K562 (cell line): Measurements from ENCODE around the gene WDR55. TPM values are rescaled to one million over a fixed set of nuclear protein-coding genes. Genes with fewer than 3 reads are reported as not detected.

Experiments
- ERF ChIP-seq: fragments of 450-650 bp; formaldehyde crosslinking; IDR thresholded peaks from 2 replicates; pipeline ENCODE4 v1.4.0; 2020; ENCODE audit warnings: mild to moderate bottlenecking, mixed read lengths
- PCBP2 ChIP-seq: fragments of 200-400 bp; formaldehyde crosslinking; IDR thresholded peaks from 2 replicates; pipeline ENCODE4 v1.6.1; 2018; ENCODE audit warnings: low read length, low read depth, mild to moderate bottlenecking, moderate library complexity; ENCODE audit not compliant: poor library complexity, severe bottlenecking
- SLC30A9 ChIP-seq: fragments of 250-450 bp; sonication (Bioruptor Pico); IDR thresholded peaks from 2 replicates; pipeline ENCODE4 v1.8.0; 2022; ENCODE audit warnings: mild to moderate bottlenecking, moderate library complexity
- polyA plus RNA-seq, 8 experiments: library from polyadenylated mRNA; depleted of rRNA in 4 of 8; stranded (reverse) in 5 of 8; unstranded in 3 of 8; fragments of >200 nt; fragmentation: Nextera tagmentation in 2 of 8; fragmentation: Illumina TruSeq in 1 of 8; extraction: Ambion mirVana in 2 of 8; extraction: Trizol in 1 of 8; gene quantifications; 2 replicates each; pipeline versions ENCODE4 v1.2.1 to v1.2.3, GENCODE V29; 2011 to 2014; ENCODE audit warnings: inconsistent platforms in 1 of 8, missing spikeins in 1 of 8
- total RNA-seq, 7 experiments: library from RNA; depleted of rRNA in 6 of 7; stranded (reverse); fragments of >200 nt in 6 of 7; fragmentation: Illumina TruSeq in 2 of 7; extraction: Trizol in 2 of 7; gene quantifications; 2 replicates each; pipeline versions ENCODE4 v1.2.1 to v1.2.3, GENCODE V29; 2011 to 2021; ENCODE audit warnings: low replicate concordance in 1 of 7
- TF ChIP-seq, protein P1 (sequence below): fragments of 450-650 bp; IDR thresholded peaks from 2 replicates; pipeline ENCODE4 v1.6.1; 2016; ENCODE audit warnings: low read depth
- TF ChIP-seq, protein P2 (sequence below): IDR thresholded peaks from 3 replicates; pipeline ENCODE4 v1.6.1; 2011; ENCODE audit warnings: borderline replicate concordance, mild to moderate bottlenecking, moderate library complexity; ENCODE audit not compliant: insufficient read length; ENCODE audit errors: extremely low read depth
- TF ChIP-seq, protein P3 (sequence below): fragments of 450-650 bp; IDR thresholded peaks from 2 replicates; pipeline ENCODE4 v1.6.1; 2016; ENCODE audit warnings: borderline replicate concordance
- TF ChIP-seq, protein P4 (sequence below), 2 experiments: fragments of 450-650 bp; IDR thresholded peaks; 2 replicates each; pipeline ENCODE4 v1.6.1; 2018; ENCODE audit warnings: mild to moderate bottlenecking in 2 of 2, low read depth in 1 of 2; ENCODE audit not compliant: partially characterized antibody in 2 of 2

WDR55 gene
- total and polyA plus RNA-seq, 9 of the 15 experiments (the other 6 are each of a cell fraction or from before 2014, with no cell fraction given) = 5.2 to 45.0 (median 29.3) TPM

DNA sequence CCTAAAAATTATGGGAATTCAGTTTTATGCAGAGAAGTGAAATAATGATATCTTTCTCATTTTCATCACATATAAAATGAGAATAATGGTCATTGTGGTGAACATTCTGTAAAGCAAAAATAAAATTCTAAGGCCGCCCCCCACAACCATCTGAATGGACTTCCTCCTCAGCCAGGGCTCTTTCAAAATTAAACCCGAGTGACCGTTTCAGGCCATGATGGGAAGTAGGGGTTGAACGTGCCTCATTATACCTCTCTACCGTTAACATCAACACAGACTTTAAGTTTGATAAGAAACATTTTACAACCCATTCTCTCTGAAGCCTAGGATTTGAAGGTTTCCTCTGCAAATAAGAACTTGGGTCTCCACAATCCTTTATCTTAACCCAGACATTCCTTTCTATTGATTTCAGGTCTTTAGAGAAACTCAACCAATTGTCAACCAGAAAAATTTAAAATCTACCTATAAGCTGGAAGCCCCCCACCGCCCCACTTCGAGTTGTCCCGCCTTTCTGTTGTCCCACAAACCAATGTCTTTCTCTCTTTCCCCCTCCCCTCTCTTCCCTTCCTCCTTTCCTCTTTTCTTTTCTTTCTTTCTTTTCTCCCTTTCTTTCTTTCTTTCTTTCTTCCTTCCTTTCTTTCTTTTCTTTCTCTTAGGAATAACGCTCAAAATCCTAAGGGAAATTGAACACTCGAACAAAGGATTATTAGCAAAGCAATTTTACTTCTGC is 27.2 kb upstream of the WDR55 start (continued):
- TF ChIP-seq PCBP2 (no peak), SLC30A9 (CRISPR knock-in tag) (no peak), ERF (CRISPR knock-in tag) (no peak)
- TF ChIP-seq, protein P1, sequence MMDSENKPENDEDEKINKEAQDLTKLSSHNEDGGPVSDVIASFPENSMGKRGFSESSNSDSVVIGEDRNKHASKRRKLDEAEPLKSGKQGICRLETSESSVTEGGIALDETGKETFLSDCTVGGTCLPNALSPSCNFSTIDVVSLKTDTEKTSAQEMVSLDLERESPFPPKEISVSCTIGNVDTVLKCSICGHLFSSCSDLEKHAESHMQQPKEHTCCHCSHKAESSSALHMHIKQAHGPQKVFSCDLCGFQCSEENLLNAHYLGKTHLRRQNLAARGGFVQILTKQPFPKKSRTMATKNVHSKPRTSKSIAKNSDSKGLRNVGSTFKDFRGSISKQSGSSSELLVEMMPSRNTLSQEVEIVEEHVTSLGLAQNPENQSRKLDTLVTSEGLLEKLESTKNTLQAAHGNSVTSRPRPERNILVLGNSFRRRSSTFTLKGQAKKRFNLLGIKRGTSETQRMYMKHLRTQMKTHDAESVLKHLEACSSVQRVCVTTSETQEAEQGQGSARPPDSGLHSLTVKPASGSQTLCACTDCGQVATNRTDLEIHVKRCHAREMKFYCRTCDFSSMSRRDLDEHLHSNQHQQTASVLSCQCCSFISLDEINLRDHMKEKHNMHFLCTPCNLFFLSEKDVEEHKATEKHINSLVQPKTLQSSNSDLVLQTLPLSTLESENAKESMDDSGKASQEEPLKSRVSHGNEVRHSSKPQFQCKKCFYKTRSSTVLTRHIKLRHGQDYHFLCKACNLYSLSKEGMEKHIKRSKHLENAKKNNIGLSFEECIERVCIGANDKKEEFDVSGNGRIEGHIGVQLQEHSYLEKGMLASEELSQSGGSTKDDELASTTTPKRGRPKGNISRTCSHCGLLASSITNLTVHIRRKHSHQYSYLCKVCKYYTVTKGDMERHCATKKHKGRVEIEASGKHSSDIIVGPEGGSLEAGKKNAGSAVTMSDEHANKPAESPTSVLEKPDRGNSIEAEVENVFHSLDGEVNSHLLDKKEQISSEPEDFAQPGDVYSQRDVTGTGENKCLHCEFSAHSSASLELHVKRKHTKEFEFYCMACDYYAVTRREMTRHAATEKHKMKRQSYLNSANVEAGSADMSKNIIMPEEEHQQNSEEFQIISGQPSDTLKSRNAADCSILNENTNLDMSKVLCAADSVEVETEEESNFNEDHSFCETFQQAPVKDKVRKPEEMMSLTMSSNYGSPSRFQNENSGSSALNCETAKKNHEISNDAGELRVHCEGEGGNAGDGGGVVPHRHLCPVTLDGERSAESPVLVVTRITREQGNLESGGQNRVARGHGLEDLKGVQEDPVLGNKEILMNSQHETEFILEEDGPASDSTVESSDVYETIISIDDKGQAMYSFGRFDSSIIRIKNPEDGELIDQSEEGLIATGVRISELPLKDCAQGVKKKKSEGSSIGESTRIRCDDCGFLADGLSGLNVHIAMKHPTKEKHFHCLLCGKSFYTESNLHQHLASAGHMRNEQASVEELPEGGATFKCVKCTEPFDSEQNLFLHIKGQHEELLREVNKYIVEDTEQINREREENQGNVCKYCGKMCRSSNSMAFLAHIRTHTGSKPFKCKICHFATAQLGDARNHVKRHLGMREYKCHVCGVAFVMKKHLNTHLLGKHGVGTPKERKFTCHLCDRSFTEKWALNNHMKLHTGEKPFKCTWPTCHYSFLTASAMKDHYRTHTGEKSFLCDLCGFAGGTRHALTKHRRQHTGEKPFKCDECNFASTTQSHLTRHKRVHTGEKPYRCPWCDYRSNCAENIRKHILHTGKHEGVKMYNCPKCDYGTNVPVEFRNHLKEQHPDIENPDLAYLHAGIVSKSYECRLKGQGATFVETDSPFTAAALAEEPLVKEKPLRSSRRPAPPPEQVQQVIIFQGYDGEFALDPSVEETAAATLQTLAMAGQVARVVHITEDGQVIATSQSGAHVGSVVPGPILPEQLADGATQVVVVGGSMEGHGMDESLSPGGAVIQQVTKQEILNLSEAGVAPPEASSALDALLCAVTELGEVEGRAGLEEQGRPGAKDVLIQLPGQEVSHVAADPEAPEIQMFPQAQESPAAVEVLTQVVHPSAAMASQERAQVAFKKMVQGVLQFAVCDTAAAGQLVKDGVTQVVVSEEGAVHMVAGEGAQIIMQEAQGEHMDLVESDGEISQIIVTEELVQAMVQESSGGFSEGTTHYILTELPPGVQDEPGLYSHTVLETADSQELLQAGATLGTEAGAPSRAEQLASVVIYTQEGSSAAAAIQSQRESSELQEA = 0 out of 2 replicates have a peak, but pooled peaks have one; percentile 41
- TF ChIP-seq, protein P2, sequence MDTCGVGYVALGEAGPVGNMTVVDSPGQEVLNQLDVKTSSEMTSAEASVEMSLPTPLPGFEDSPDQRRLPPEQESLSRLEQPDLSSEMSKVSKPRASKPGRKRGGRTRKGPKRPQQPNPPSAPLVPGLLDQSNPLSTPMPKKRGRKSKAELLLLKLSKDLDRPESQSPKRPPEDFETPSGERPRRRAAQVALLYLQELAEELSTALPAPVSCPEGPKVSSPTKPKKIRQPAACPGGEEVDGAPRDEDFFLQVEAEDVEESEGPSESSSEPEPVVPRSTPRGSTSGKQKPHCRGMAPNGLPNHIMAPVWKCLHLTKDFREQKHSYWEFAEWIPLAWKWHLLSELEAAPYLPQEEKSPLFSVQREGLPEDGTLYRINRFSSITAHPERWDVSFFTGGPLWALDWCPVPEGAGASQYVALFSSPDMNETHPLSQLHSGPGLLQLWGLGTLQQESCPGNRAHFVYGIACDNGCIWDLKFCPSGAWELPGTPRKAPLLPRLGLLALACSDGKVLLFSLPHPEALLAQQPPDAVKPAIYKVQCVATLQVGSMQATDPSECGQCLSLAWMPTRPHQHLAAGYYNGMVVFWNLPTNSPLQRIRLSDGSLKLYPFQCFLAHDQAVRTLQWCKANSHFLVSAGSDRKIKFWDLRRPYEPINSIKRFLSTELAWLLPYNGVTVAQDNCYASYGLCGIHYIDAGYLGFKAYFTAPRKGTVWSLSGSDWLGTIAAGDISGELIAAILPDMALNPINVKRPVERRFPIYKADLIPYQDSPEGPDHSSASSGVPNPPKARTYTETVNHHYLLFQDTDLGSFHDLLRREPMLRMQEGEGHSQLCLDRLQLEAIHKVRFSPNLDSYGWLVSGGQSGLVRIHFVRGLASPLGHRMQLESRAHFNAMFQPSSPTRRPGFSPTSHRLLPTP = no peak
- TF ChIP-seq, protein P3, sequence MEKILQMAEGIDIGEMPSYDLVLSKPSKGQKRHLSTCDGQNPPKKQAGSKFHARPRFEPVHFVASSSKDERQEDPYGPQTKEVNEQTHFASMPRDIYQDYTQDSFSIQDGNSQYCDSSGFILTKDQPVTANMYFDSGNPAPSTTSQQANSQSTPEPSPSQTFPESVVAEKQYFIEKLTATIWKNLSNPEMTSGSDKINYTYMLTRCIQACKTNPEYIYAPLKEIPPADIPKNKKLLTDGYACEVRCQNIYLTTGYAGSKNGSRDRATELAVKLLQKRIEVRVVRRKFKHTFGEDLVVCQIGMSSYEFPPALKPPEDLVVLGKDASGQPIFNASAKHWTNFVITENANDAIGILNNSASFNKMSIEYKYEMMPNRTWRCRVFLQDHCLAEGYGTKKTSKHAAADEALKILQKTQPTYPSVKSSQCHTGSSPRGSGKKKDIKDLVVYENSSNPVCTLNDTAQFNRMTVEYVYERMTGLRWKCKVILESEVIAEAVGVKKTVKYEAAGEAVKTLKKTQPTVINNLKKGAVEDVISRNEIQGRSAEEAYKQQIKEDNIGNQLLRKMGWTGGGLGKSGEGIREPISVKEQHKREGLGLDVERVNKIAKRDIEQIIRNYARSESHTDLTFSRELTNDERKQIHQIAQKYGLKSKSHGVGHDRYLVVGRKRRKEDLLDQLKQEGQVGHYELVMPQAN = peak; percentile 66; the same call in 1 of the 2 replicates
- TF ChIP-seq, protein P4, sequence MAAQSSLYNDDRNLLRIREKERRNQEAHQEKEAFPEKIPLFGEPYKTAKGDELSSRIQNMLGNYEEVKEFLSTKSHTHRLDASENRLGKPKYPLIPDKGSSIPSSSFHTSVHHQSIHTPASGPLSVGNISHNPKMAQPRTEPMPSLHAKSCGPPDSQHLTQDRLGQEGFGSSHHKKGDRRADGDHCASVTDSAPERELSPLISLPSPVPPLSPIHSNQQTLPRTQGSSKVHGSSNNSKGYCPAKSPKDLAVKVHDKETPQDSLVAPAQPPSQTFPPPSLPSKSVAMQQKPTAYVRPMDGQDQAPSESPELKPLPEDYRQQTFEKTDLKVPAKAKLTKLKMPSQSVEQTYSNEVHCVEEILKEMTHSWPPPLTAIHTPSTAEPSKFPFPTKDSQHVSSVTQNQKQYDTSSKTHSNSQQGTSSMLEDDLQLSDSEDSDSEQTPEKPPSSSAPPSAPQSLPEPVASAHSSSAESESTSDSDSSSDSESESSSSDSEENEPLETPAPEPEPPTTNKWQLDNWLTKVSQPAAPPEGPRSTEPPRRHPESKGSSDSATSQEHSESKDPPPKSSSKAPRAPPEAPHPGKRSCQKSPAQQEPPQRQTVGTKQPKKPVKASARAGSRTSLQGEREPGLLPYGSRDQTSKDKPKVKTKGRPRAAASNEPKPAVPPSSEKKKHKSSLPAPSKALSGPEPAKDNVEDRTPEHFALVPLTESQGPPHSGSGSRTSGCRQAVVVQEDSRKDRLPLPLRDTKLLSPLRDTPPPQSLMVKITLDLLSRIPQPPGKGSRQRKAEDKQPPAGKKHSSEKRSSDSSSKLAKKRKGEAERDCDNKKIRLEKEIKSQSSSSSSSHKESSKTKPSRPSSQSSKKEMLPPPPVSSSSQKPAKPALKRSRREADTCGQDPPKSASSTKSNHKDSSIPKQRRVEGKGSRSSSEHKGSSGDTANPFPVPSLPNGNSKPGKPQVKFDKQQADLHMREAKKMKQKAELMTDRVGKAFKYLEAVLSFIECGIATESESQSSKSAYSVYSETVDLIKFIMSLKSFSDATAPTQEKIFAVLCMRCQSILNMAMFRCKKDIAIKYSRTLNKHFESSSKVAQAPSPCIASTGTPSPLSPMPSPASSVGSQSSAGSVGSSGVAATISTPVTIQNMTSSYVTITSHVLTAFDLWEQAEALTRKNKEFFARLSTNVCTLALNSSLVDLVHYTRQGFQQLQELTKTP (IDR thresholded peaks at IDR 0.05; ENCODE audit: low read depth in 1 of 2, partially characterized antibody in 2 of 2) = no peak
